ENCODE measurements around the gene WFS1. TPM values are rescaled to one million over a fixed set of nuclear protein-coding genes. Genes with fewer than 3 reads are reported as not detected.

The WFS1 gene
- total and polyA plus RNA-seq, 2 of the 8 experiments (the other 6 are each of a cell fraction or from before 2014, with no cell fraction given): 29.1 to 43.1 TPM

- Histone ChIP-seq H3K27ac (ENCODE audit: low read depth, low read length) (no peak overlapping the region; the same call in 1 of the 2 replicates), H3K23me2 (ENCODE audit: low read depth, low read length) (no peaks in the 10 kb centered on the region), H3K4me3 (ENCODE audit: extremely low read depth in 1 of 4, insufficient read depth in 2 of 4, low read depth in 3 of 4, low read length in 4 of 4) (no peak overlapping the region), H2BK5ac (ENCODE audit: low read depth, low read length) (peak overlapping the region; percentile 44; the same call in 1 of the 2 replicates), H3K9ac (replicated peaks in 1 of 4; ENCODE audit: extremely low read depth in 1 of 4, low read depth in 3 of 4, low read length in 3 of 4) (no peak overlapping the region; a peak in 1 of 7 replicates), H3K4me2 (ENCODE audit: insufficient read depth in 1 of 2, low read depth in 2 of 2, low read length in 2 of 2) (no peak overlapping the region), H3K56ac (replicated peaks; ENCODE audit: insufficient read length, low read depth, low read length) (no peak overlapping the region), H3K79me1 (ENCODE audit: low read depth, low read length) (peaks cover 2% of the 10 kb centered on the region; the same call in 1 of the 2 replicates), H2AK5ac (ENCODE audit: low read depth, low read length) (no peak overlapping the region), H4K20me1 (replicated peaks in 1 of 2; ENCODE audit: control insufficient read depth in 1 of 2, insufficient read depth in 2 of 2, low read length in 2 of 2) (peaks cover 0 to 20% of the 10 kb centered on the region in 2 experiments), H3K27me3 (replicated peaks in 1 of 4; ENCODE audit: control insufficient read depth in 3 of 4, extremely low read depth in 1 of 4, insufficient read depth in 3 of 4, low read length in 3 of 4) (no peaks in the 10 kb centered on the region), H3K9me3 (ENCODE audit: insufficient read depth in 2 of 2, low read depth in 1 of 2, low read length in 1 of 2) (no peaks in the 10 kb centered on the region), H3K79me2 (ENCODE audit: control insufficient read depth in 1 of 2, insufficient read depth in 2 of 2, low read length in 2 of 2) (peaks cover 0 to 6% of the 10 kb centered on the region in 2 experiments; a peak in 1 of 4 replicates), H2BK120ac (replicated peaks; ENCODE audit: low read depth, low read length) (no peak overlapping the region), H3K36me3 (ENCODE audit: control insufficient read depth in 2 of 4, insufficient read depth in 4 of 4, low read length in 3 of 4) (peaks cover 2 to 5% (median 3%) of the 10 kb centered on the region in 4 experiments; a peak in 3 of 8 replicates), H2BK12ac (ENCODE audit: low read depth, low read length) (no peak overlapping the region), H3K4ac (replicated peaks; ENCODE audit: insufficient read length, low read depth, low read length) (no peak overlapping the region), H2BK15ac (ENCODE audit: low read length) (no peak overlapping the region), H4K8ac (ENCODE audit: extremely low read depth, insufficient read depth, low read length) (peak overlapping the region; percentile 76), H2AFZ (ENCODE audit: low read length) (no peak overlapping the region), H3K18ac (ENCODE audit: extremely low read depth, low read length) (no peak overlapping the region), H3K4me1 (replicated peaks in 1 of 4; ENCODE audit: control insufficient read depth in 3 of 4, insufficient read depth in 4 of 4, low read length in 3 of 4) (peaks cover 0 to 14% (median 5%) of the 10 kb centered on the region in 4 experiments; a peak in 5 of 7 replicates), H3K23ac (ENCODE audit: insufficient read length) (no peak overlapping the region), H2BK20ac (ENCODE audit: low read length) (no peak overlapping the region), H3K14ac (ENCODE audit: insufficient read length) (no peak overlapping the region), H4K5ac (ENCODE audit: insufficient read length, low read depth, low read length) (no peak overlapping the region), H4K91ac (replicated peaks; ENCODE audit: insufficient read length, low read length) (no peak overlapping the region)
- ChIA-PET CTCF (ENCODE audit: partially characterized antibody) (interaction anchor here (0.6 to 37.7 kb wide), 6 partner anchors 13 to 392 kb away, joined by 3 to 908 read pairs (median 4); no protein-coding TSS in a partner anchor), POLR2A (ENCODE audit: partially characterized antibody) (no interaction called here)
- FAIRE-seq (no peak), DNase-seq (ENCODE audit: low read depth in 1 of 2, low spot score in 2 of 2) (no peak)
- 90% methylated on average over 22 of the region's 22 CpGs; no CpG with 5 or more reads in 1 of the 2 experiments for WGBS, 2 experiments (ENCODE audit: extremely low coverage in 1 of 2, insufficient coverage in 1 of 2, insufficient read length in 1 of 2, insufficient replicate concordance in 2 of 2, low coverage in 1 of 2, low lambda C conversion rate in 2 of 2, missing lambda C conversion rate in 1 of 2)
- TF ChIP-seq SIN3A (conservative IDR thresholded peaks at IDR 0.05 in 1 of 2, IDR thresholded peaks at IDR 0.05 in 1 of 2; ENCODE audit: low read depth in 1 of 2, low read length in 2 of 2) (no peak), CBX5 (IDR thresholded peaks at IDR 0.05; ENCODE audit: low read depth, low read length) (no peak), NANOG (IDR thresholded peaks at IDR 0.05; ENCODE audit: insufficient read depth, low read depth, low read length, poor library complexity, severe bottlenecking) (no peak)
Measured at GRCh38 chr4:6275898-6276806, 6.5 kb downstream of the WFS1 start.
